HG03060 (cell line): ENCODE results near the gene KIF21A.

Source experiments
- ATAC-seq: cut with Tn5 transposase; IDR thresholded peaks from one replicate; pipeline ENCODE4 v1.9.1; 2021; ENCODE audit warnings: low read depth, moderate number of reproducible peaks; ENCODE audit not compliant: unreplicated experiment

KIF21A gene

DNA sequence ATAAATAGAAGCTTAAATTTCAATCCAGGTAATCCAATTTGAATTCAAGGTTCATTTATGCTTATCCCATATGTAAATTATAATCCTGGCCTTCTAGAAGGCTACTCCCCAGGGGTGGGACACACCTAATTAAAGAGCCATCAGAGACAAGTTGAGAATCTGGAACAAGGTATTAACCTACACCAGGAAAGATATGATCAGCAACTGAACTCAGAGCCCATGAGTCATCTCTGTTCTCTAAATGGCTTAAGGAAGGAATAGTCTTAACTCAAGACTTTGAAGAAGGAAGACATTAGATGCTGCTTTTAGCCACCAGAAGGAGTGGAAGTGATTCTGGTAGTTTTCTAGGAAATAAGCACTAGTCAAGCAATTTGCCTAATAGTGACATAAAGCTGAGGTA is 88.0 kb downstream of the KIF21A start:
- no peak for ATAC-seq

DNA sequence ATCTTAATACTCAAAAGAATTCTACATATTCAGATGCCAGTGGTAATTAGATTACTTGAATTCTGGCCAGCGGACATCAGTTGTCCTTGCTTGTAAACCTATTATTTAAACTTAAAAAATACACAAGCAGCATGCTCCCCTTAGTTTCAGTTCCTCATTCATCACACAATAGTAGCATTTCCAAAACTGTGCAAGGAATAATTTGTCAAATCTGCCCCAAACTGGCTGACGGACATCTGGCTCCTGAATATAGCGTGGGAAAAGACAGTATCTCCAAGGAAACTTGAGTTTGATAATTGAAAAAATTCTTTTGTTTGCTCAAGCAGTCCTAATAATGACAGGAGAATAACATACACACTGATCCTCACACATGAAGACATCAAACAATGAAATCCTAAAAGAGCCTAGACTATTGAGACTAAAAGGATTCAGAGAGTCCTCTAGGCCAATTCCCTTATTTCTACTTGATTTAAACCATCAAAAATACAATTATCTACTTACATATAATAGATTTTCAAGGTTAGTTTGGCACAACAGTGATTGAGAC is 90.4 kb downstream of the KIF21A start:
- no peak for ATAC-seq

DNA sequence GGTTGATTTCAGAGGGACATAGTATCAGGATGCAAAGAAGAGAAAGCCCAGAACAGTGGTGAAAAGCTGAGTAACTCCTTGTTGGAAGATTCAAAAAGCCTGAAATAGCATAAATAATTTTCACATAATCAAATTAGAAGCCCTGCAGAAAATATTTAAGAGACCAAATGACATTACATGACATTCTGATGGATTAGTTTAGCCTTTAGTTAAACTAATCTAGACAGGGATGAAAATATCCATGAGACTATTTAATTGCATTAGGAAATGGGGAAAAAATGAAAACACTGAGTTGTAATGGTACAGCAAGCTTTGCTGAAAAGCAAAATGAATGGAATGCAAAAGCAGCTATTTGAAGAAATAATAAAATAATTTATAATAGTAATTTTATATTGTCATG is 91.8 kb downstream of the KIF21A start:
- no peak for ATAC-seq

DNA sequence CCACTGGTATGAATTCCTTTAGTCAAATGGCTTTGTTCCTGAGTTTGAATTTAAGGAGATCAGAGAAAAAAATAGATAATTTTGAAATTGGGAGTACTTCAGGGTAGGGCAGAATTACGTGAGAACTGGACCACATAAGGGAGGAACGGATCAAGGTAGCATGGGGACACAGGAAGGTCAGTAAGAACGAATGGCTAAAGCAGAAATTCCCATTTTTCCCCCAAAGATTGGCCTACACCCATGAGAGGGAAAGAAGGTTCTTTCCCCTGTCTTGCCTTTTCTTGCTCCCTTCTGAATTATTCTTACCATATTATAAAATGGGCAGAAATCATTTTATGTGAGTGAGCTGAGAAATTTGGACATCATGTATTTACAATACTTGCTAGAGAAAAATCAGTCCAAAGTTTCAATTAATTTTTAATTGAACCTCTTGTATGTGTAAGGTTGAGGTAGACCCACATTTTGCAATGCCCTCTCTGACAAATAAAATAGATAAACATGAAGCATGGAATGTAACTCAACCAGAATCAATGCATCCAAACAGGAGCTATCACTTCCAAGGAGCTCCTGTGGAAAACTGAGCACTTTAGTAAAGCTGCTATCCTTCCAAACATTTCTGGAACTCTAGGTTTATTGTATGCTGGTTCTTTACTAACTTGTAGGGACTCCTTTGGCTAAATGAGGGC is 93.8 kb downstream of the KIF21A start:
- no peak for ATAC-seq

DNA sequence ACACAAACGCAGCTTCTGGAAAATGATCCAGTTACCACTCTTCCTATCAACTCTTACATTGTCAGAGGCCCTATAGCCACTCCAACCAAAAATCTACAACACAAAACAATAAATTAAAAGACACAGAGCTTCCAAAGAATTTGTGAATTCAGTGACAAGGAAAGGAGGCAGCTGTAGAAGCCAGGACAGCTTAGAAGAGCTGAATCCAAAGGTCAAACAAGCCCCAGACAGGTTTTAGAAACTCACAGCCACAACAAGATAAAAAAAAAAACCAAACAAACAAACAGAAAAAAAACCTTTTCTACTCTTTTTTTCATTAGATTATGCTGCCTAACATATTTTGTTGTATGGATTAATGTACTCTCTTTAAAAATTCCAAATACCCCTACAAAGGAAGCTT is 94.4 kb downstream of the KIF21A start:
- ATAC-seq = no peak

DNA sequence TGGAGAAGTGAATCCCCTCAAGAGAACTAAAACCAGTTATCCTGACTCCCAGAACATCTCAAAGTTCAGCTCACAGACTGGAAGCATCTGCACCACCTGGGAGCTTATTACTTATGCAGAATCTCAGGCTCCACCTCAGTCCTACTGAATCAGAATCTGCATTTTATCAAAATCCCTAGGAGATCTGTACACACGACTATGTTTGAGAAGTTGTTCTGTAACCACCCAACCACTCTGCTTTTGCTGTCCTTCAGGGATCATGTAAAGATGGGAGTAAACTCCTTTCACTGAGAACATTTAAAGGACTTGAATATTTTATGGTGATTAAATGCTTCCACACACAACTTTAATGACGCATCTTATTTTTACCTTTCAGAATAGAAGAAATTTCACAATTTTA is 98.0 kb downstream of the KIF21A start:
- no peak for ATAC-seq

DNA sequence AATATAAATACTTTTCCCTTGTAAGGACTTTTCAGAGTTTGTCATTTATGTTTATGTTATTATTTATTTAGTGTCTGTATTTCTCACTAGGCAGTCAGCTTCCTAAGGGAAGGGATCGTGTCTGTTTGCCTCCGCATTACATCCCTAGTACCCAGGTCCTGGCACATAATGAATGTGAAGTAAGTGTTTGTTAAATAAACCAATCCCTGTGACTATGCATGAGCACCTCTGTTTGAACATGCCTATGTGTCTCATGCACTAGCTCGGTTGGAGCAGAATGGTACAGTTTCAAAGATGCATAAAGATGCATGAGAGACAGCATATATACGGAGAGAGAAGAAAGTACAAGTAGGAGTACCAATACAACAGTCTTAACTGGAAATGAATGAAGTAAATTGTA is 99.3 kb downstream of the KIF21A start:
- no peak for ATAC-seq

DNA sequence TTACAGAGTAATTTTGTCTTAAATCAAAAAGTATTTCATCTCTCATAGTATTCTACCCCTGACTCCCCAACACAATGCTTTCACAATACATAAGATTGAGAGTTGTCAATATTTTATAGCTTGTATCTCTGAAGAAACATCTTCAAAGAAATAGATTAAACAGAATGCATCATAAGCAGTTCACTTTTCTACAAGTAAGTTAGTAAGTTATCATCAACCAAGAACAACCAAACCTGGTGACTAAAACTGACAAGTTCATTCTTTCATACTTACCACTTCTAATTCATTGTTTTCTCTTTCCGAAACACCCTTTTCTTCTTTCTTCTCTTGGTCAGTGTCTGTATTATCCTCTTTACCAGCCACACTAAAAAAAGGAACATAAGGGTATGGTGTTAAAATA is 101.2 kb downstream of the KIF21A start:
- no peak for ATAC-seq

DNA sequence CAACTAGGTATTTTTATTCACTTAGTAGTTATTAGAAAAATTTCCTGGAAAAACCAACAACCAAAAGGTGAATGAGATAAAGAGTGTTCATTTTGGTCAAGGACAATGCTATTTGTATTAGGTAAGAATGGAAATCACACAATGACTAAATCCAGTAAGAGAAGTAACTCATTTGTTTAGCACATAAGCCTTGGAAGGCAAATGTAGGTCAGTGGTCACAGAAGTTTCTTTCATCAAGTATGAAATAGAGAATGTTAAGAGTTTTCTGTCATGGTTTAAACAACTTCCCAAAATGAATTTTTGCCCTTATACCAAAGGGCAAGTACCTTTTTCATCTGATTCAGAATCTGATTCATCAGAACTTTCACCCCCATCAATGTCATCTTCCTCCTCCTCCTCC is 101.7 kb downstream of the KIF21A start:
- no peak for ATAC-seq

DNA sequence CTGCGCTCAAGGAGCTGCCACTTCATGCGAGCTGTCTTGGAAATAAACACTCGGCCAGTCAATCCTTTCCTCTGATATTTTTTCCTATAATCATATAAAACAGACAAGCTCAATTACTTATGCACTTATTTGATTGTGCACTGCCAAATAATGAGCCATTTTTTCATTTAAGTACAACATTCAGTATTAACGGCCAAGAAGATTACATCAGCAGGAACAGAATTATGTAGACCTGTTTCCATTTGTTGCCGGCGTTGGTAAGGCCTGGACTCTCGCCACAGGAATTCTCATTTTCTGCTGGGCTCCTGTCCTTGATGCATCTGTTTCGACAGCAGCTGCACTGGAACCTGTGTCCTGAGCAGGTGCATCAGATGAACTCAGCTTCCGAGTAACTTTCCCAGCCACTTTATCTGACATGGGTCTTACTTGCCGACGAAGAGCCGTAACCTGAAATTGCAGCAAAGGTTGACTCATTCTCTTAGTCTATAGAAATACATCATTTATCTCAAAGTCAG is 110.2 kb downstream of the KIF21A start:
- no peak for ATAC-seq

DNA sequence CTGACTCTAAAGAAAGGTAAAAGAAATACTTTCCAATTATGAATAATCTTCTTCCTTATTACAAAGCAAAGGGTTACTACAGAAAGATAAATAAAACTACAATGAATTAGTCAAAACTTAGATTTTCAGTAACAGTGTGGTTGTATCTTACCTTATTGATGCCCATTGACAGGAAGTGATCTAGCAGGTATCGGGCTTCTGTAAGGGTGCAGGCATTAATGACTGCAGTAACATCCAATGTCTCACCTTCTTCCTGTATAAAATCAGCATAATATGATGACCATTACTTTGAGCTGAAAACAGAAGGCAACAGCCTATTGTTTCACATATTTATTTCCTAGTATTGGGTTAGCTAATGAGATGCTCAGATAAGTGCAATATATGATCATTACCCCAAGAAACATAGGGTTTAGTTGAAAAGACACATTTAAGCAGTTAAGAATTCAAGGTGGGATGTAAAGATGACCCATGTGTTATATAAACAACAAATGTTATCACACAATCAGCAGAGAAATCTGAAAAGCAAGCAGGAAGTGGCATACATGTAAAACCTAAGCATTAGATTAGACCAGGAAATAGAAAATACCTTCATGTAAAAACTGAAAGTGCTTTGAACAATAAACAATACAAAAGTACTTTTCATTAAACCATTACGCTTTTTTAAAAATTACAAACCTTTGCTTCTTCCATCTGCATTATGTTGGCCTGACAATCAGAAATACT is 111.2 kb downstream of the KIF21A start:
- ATAC-seq = no peak

DNA sequence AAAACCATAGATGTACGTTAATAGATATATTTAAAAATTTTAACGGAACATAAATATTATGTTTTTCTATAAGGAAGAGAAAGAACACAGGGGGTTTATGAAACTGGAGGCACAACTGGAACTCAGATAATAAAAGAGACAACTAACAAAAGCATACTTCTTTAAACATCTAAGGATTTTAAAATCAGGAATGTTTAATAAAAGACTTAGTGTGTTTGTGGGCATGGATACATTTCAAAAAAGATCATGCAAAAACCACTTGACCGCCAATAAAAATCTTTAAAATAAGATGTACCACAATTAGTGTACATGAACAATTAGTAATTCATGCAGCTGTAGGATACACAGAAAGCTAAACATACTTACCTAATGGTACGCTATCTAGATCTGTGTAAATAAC is 113.0 kb downstream of the KIF21A start:
- no peak for ATAC-seq

DNA sequence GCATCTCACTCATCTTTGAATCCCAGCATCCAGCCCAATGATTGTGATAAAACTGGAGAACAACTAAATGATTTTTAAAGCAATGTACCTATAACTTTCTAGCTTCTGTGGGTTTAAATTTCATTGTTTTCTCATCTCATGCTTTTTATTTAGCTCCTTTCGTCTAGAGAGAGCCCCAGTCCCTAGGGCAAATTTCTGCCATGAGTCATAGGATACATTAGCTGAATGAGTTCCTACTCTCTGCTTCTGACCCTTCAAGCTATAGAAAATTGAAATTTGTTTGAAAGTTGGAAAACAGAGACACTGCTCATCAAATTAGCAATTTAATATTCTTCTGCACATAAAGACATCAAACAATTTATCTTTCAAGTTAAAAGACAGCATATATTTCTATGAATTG is 113.9 kb downstream of the KIF21A start:
- ATAC-seq = no peak

DNA sequence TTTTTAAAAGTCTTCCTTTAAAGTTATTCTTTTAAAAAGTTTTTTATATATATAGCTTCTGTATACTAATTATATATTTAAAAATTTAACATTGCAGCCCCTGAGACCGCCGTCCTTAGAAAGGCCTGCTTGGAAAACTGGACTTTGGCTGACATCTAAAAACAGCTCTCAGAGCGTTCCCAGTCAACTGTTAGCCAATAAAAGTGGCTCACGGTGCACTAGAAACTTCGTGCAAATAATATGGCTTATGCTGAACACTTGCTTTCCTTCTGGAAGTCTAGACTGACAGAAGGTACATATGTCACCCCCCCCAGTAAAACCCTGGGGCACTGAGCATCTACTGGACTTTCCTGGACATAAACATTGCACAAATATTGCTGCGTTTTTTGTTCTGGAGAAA is 115.0 kb downstream of the KIF21A start:
- ATAC-seq = no peak

DNA sequence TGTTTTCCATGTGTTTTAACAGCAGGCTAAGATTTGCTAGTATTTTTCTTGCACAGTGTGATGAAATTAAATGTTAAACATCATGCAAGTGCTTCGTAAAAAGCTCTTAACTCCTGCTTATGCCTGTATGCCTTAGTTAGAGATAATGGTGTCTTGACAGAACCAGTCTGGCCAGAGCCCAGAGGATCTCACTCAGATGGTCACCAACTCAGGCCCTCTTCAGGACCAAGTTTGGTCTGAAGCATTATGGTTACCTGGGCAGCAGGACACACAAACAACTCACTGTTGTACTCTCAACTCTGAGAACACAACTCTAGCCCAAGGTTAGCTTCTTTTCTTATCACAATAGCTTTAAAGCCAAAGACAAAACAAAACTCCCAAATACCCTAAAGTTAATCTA is 115.4 kb downstream of the KIF21A start:
- ATAC-seq = no peak

DNA sequence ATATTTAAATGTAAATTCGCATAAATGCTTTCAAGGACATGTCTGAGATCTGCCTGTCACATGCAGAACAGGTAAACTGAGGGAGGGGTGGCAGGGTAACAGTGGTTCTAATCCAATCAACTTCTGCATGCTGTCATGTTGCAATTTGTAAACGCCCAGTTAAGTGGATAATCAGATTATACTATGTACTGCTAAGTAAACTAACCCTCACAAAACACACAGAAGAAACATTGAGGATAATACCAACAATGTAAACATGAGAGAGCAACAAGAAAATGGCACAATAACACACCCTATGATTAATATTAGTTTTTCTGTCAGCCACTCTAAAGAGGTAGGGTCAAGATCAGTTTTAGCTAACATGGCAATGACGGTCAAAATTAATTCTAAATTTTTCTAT is 123.7 kb downstream of the KIF21A start:
- ATAC-seq = no peak

DNA sequence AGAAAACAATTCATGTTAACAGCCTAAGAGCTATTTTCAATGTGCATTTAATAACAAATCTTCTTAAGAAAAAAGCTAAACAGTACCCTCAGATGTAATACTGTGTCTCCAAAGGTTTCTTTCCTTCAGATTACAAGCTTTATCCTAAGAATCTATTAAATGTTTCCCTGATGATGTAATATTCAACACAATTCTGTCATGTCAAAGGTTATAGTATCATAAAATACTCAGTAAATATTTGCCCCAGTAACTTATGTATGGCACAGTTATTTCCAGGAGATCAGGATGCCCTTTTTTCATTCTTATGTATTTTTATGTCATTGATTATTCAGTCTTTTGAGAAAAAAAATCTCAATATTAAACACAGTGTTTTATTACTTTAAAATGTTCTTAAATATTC is 128.4 kb downstream of the KIF21A start:
- ATAC-seq = no peak

DNA sequence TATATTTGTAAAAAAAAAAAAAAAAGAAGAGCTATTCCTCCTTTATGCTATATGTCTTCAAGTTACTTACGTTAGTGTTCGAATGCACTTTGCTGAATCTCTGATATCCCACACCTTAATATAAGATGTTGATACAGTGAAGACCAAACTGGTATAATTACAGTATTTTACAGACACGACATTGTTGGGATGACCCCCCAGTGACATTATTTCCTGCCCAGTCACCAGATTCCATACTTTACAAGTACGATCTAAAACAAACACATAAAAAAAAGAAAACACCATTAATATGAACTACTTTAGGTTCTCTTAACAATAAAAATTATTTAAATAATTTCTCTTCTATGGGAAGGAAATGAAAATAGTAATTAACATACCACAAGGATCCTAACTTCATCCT is 133.4 kb downstream of the KIF21A start:
- ATAC-seq = no peak

DNA sequence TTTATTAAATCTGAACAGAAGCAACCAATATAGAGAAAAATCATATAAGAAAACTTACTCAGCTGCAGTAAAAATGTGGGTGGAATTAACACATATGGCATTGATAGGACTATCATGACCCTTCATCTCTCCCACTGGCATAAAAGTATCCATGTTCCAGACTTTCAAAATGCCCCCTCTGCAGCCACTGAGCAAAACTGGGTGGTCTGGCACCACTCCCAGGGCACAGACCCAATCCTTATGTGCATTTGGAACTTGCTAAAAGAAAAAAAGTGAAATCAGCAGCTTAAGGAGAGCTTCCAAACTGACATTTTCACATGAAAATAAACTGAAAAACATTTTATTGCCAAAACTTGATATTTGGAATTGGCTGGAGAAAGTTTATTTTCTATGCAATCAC is 141.5 kb downstream of the KIF21A start:
- ATAC-seq = no peak

DNA sequence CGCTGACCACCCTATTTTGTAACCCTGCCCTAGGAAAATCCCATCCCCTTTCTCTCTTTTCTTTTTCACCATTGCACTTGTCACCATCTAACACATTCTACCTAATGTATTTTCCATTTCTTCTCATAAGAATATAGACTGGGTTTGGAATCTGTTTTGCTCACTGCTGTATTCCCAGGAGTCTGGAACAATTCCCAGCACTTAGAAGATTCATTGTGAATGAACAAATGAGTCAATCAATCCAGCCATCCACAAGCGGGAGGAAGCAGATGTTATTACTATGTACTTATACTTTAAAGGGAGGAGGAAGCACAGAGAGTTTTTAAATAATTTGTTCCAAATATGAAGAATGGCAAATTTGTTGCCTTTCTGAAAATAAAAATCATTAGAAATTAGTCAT is 142.1 kb downstream of the KIF21A start:
- no peak for ATAC-seq

DNA sequence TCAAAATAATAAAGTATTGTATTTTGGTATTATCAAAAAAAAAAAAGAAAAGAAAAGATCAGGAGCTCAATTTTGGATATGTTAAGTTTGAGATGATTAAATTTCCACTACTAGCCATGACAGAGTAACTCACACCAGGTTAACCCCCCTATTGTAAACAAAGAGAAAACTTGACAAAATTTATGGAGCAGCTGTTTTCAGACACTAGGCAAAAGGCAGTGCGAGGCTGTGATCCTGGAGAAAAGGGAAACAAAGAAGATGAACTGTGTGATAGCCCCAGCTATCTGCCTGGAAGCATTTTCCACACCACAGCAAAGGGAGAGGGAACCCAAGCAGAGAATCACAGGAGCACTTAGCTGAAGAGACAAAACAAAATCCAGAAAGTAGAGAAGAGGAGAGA is 145.0 kb downstream of the KIF21A start:
- ATAC-seq = no peak

DNA sequence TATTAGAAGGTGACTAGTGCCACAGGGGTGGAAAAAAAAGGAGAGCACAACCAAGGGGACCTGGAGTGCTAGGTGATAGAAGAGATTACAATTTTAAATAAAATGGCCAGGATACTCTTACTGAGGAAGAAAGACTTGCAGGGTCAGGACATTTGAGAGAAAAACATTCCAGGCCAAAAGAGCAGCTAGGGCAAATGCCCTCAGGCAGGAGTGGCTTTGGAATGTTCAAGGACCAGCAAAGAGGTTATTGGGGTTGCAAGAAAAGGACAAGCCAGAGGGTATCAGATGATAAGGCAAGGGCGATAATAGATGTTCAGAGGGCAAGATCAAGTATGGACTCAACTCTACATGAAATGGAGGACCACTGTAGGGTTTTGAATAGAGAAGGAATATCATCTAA is 146.4 kb downstream of the KIF21A start:
- no peak for ATAC-seq
